ENCODE data around the gene FANCI. TPM values are rescaled to one million over a fixed set of nuclear protein-coding genes. Genes with fewer than 3 reads are reported as not detected.
"Not testable (repeated sequence)": the region's sequence is repeated elsewhere in the genome, so short reads cannot be mapped to it uniquely, and the experiment has no call there.

Gene FANCI
- total RNA-seq, 6 donors from 2014 or later, result 5.0 to 10.9 (median 6.6) TPM

- H3K27me3 ChIP-seq, result no peaks in the 10 kb centered on the region
- H3K9me3 ChIP-seq, result no peaks in the 10 kb centered on the region
- no peaks in the 10 kb centered on the region for H3K36me3 ChIP-seq
- 41 to 48% methylated on average over 18 to 20 of the region's 20 CpGs for WGBS, 2 donors
- peak overlapping the region; percentile 68 to 94 (median 89) for H3K4me3 ChIP-seq
- peaks cover 12 to 19% (median 15%) of the 10 kb centered on the region in 4 donors for H3K4me1 ChIP-seq
- peak overlapping the region; percentile 23 to 87 (median 75) for H3K27ac ChIP-seq
- no peak for DNase-seq
- TF ChIP-seq POLR2A (IDR thresholded peaks at IDR 0.05), result no peak
- TF ChIP-seq, protein P1, sequence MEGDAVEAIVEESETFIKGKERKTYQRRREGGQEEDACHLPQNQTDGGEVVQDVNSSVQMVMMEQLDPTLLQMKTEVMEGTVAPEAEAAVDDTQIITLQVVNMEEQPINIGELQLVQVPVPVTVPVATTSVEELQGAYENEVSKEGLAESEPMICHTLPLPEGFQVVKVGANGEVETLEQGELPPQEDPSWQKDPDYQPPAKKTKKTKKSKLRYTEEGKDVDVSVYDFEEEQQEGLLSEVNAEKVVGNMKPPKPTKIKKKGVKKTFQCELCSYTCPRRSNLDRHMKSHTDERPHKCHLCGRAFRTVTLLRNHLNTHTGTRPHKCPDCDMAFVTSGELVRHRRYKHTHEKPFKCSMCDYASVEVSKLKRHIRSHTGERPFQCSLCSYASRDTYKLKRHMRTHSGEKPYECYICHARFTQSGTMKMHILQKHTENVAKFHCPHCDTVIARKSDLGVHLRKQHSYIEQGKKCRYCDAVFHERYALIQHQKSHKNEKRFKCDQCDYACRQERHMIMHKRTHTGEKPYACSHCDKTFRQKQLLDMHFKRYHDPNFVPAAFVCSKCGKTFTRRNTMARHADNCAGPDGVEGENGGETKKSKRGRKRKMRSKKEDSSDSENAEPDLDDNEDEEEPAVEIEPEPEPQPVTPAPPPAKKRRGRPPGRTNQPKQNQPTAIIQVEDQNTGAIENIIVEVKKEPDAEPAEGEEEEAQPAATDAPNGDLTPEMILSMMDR (IDR thresholded peaks at IDR 0.05), result no peak
- TF ChIP-seq EP300 (IDR thresholded peaks at IDR 0.05), result no peak
- no peak for TF ChIP-seq POLR2AphosphoS5 (IDR thresholded peaks at IDR 0.05)
- ATAC-seq (ENCODE audit: low FRiP score in 2 of 2), result peak in 1 of 2 donors; percentile 53
Measured at GRCh38 chr15:89243046-89243690, 611 bp upstream of the FANCI start.

DNA sequence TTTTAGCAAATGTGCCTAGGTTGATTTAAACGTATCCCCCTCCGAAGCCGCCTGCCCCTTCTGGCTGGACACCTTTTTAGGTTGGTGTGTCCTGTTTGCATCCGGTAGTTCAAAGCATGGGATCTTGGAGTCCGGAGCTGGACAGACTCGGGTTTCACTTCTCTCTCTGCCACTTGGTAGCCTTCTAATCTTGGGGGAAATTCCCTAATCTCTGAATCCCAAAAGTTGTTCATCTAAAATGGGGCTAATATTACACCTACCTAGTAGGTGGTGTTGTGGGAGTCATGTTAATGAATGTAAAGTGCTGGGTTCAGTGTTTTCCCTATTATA lies 760 bp downstream of the FANCI start:
- ATAC-seq (ENCODE audit: low FRiP score in 2 of 2), result no peak
- Histone ChIP-seq H3K27me3 (no peaks in the 10 kb centered on the region), H3K4me1 (peaks cover 12 to 19% (median 15%) of the 10 kb centered on the region in 4 donors), H3K9me3 (no peaks in the 10 kb centered on the region), H3K36me3 (no peaks in the 10 kb centered on the region), H3K27ac (peak overlapping the region in 1 of 4 donors; percentile 78), H3K4me3 (peak overlapping the region; percentile 68 to 94 (median 89))
- WGBS, 2 donors, result 0 to 1% methylated on average over 5 to 6 of the region's 6 CpGs
- TF ChIP-seq EP300 (IDR thresholded peaks at IDR 0.05) (no peak), POLR2AphosphoS5 (IDR thresholded peaks at IDR 0.05) (no peak), POLR2A (IDR thresholded peaks at IDR 0.05) (no peak)
- TF ChIP-seq, protein P1 (IDR thresholded peaks at IDR 0.05), result no peak
- DNase-seq, result no peak

- whole genome bisulfite sequencing, 2 donors, result 61 to 68% methylated on average over 2 of the region's 2 CpGs
- no peak for ATAC-seq (ENCODE audit: low FRiP score in 2 of 2)
- H3K9me3 ChIP-seq, result no peaks in the 10 kb centered on the region
- no peak for DNase-seq
- no peaks in the 10 kb centered on the region for H3K27me3 ChIP-seq
- peaks cover 12 to 19% (median 15%) of the 10 kb centered on the region in 4 donors for H3K4me1 ChIP-seq
- no peak overlapping the region for H3K27ac ChIP-seq
- H3K36me3 ChIP-seq, result no peaks in the 10 kb centered on the region
- TF ChIP-seq POLR2A (IDR thresholded peaks at IDR 0.05) (no peak), EP300 (IDR thresholded peaks at IDR 0.05) (no peak), POLR2AphosphoS5 (IDR thresholded peaks at IDR 0.05) (no peak)
- TF ChIP-seq, protein P1 (IDR thresholded peaks at IDR 0.05), result no peak
- H3K4me3 ChIP-seq, result no peak overlapping the region
Measured at GRCh38 chr15:89247446-89247845, 3.7 kb downstream of the FANCI start.

- ATAC-seq (ENCODE audit: low FRiP score in 2 of 2), result no peak
- 100% methylated on average over 2 of the region's 2 CpGs for WGBS, 2 donors
Measured at GRCh38 chr15:89248584-89248983, 4.8 kb downstream of the FANCI start.

GRCh38 chr15:89250142-89250541 lies 6.4 kb downstream of the FANCI start:
- 99 to 100% methylated on average over 3 to 5 of the region's 5 CpGs for WGBS, 2 donors
- not testable (repeated sequence) for H3K4me1 ChIP-seq; H3K9me3 ChIP-seq; H3K27ac ChIP-seq; DNase-seq; H3K36me3 ChIP-seq; ATAC-seq (ENCODE audit: low FRiP score in 2 of 2); H3K4me3 ChIP-seq; H3K27me3 ChIP-seq

More at GRCh38 chr15:89248584-89248983, 4.8 kb downstream of the FANCI start:
- H3K4me1 ChIP-seq, result peaks cover 6 to 12% (median 9%) of the 10 kb centered on the region in 4 donors
- H3K36me3 ChIP-seq, result no peaks in the 10 kb centered on the region
- TF ChIP-seq, protein P1 (IDR thresholded peaks at IDR 0.05), result no peak
- TF ChIP-seq POLR2A (IDR thresholded peaks at IDR 0.05) (no peak), POLR2AphosphoS5 (IDR thresholded peaks at IDR 0.05) (no peak), EP300 (IDR thresholded peaks at IDR 0.05) (no peak)
- H3K9me3 ChIP-seq, result no peaks in the 10 kb centered on the region
- H3K27me3 ChIP-seq, result no peaks in the 10 kb centered on the region
- no peak overlapping the region for H3K27ac ChIP-seq
- DNase-seq, result no peak
- no peak overlapping the region for H3K4me3 ChIP-seq

DNA sequence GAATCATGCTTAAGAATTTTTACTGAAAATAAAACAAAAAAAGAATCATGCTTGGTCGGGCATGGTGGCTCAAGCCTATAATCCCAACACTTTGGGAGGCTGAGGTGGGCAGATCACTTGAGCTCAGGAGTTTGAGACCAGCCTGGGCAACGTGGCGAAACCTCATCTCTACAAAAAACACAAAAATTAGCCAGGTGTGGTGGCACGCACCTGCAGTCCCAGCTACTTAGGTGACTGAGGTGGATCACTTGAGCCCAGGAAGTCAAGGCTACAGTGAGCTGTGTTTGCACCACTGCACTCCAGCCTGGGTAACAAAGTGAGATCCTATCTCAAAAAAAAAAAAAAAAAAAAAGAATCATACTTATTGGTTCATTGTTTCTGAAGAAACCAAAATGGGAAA lies 33.5 kb downstream of the FANCI start:
- not testable (repeated sequence) for H3K9me3 ChIP-seq; ATAC-seq (ENCODE audit: low FRiP score in 2 of 2)

More for the DNA sequence above, 33.5 kb downstream of the FANCI start:
- H3K27ac ChIP-seq, DNase-seq, H3K4me1 ChIP-seq, H3K4me3 ChIP-seq, H3K27me3 ChIP-seq, H3K36me3 ChIP-seq: not testable (repeated sequence)
- 96 to 97% methylated on average over 4 of the region's 4 CpGs for WGBS, 2 donors
